Heart left ventricle (tissue), 16 donors: ENCODE data around the gene NOX5. TPM values are rescaled to one million over a fixed set of nuclear protein-coding genes. Genes with fewer than 3 reads are reported as not detected.

Experiments
- ATAC-seq, 4 donors: fragments of 200-7000 bp; cut with Tn5 transposase; one replicate each; pipeline ENCODE4 v1.9.1; 2020 to 2022; ENCODE audit warnings: moderate library complexity in 4 of 4, mild to moderate bottlenecking in 3 of 4, moderate number of reproducible peaks in 1 of 4
- DNase-seq, 5 donors: peaks; one replicate each; pipeline ENCODE4 v3.0.0-alpha.2; 2020
- H3K27ac ChIP-seq, 12 donors: fragments of 200-600 bp; sonication (generic) in 4 of 12; one replicate each; pipeline versions ENCODE4 v1.5.0 to v1.8.0; 2016 to 2022; ENCODE audit warnings: mild to moderate bottlenecking in 2 of 12
- H3K27me3 ChIP-seq, 9 donors: fragments of 200-600 bp; sonication (generic) in 2 of 9; one replicate each; pipeline versions ENCODE4 v1.5.1 to v1.8.0; 2016 to 2022; ENCODE audit warnings: mild to moderate bottlenecking in 3 of 9
- H3K36me3 ChIP-seq, 9 donors: fragments of 200-600 bp; sonication (generic) in 2 of 9; one replicate each; pipeline versions ENCODE4 v1.5.0 to v1.8.0; 2018 to 2022; ENCODE audit warnings: mild to moderate bottlenecking in 2 of 9
- H3K4me1 ChIP-seq, 12 donors: fragments of 200-600 bp; sonication (generic) in 4 of 12; one replicate each; pipeline versions ENCODE4 v1.5.0 to v1.8.0; 2016 to 2022; ENCODE audit warnings: mild to moderate bottlenecking in 3 of 12
- H3K4me3 ChIP-seq, 12 donors: fragments of 200-600 bp; sonication (generic) in 4 of 12; one replicate each; pipeline versions ENCODE4 v1.5.0 to v1.8.0; 2017 to 2022; ENCODE audit warnings: mild to moderate bottlenecking in 9 of 12, moderate library complexity in 4 of 12
- H3K9me3 ChIP-seq, 12 donors: fragments of 200-600 bp; sonication (generic) in 4 of 12; one replicate each; pipeline versions ENCODE4 v1.5.0 to v1.8.0; 2016 to 2022; ENCODE audit warnings: mild to moderate bottlenecking in 1 of 12
- CTCF ChIP-seq, 12 donors: fragments of 200-600 bp; sonication (generic) in 4 of 12; IDR thresholded peaks; one replicate each; pipeline versions ENCODE4 v1.5.0 to v1.8.0; 2018 to 2022; ENCODE audit warnings: antibody characterized with exemption in 12 of 12, mild to moderate bottlenecking in 5 of 12
- POLR2A ChIP-seq, 2 donors: fragments of 450-650 bp; IDR thresholded peaks; one replicate each; pipeline ENCODE4 v1.6.1; 2017; ENCODE audit warnings: antibody characterized with exemption in 2 of 2, mild to moderate bottlenecking in 2 of 2, moderate library complexity in 2 of 2
- WGBS, 4 donors: extraction: QIAGEN DNeasy Blood & Tissue Kit in 2 of 4; methylation state at CpG; one replicate each; pipeline versions ENCODE4 v1.1.5 to v1.1.7; 2013 to 2018; 5-methylcytosine and 5-hydroxymethylcytosine counted together
- intact Hi-C, 10 donors: fragments of 100-400 bp; cut with DNase I; formaldehyde crosslinking; loops; one replicate each; pipeline versions ENCODE4 v1.11.1 to v1.14.2; 2022
- polyA plus RNA-seq, 2 donors: library from polyadenylated mRNA; stranded (reverse); fragments of 200-250 nt; gene quantifications; one replicate each; pipeline ENCODE4 v1.2.3, GENCODE V29; 2013
- total RNA-seq, 9 donors: library from RNA; depleted of rRNA in 2 of 9; stranded (reverse); fragments of >200 nt in 2 of 9; fragmentation: NEBNext Ultra II Directional in 3 of 9; extraction: Animal tissue kit (Norgen Biotek cat#: 25700) in 3 of 9; gene quantifications; one replicate each; pipeline versions ENCODE4 v1.1.0 to v1.2.4, GENCODE V29; 2016 to 2023
- donor health status: ischemic (EF 13 %, LVEDD 7.1; RV severe dilation, severe dysfunction).
- donor health status: healthy with polysubstance abuse.
- donor health status: DM: no; HTN: yes; CAD: no.
- donor health status: DM: no; HTN: no; CAD: no.
- donor health status: ischemic (EF 25% LVEDD 6.9; RV normal size, moderate dysfunction).
- donor health status: ischemic (EF 25% LVEDD 5.7; RV mildly dilated, moderate dysfunction).
- donor health status: healthy.
- donor health status: DM: yes; HTN: yes; CAD: no.
- donor health status: ischemic (EF 35%, LVEDD 5.7; RV mildly dilated, moderate dysfunction).
- donor health status: nonischemic (EF 11% LVEDD 7.7; RV severe dilation, severe dysfunction).
- donor health status: DM: yes; HTN: yes; CAD: no.
- donor health status: PGD.
- donor health status: ischemic (EF 29% LVEDD 5.4; RV normal size, mild dysfunction).
- donor health status: nonischemic (EF 23%, LVEDD 6.1; RV moderate dilation, normal function).

The NOX5 gene
- total and polyA plus RNA-seq, 11 donors = 0.02 to 0.29 (median 0.04) TPM; not detected in 6

- Histone ChIP-seq H3K4me3 (no peak overlapping the region), H3K9me3 (no peaks in the 10 kb centered on the region), H3K27ac (no peak overlapping the region), H3K27me3 (no peaks in the 10 kb centered on the region), H3K36me3 (no peaks in the 10 kb centered on the region), H3K4me1 (no peaks in the 10 kb centered on the region)
- intact Hi-C loops = no loop called here
- DNase-seq (no peak), ATAC-seq (no peak)
- 74 to 82% (median 76%) methylated on average over 7 of the region's 7 CpGs for WGBS, 4 donors
- TF ChIP-seq POLR2A (IDR thresholded peaks at IDR 0.05) (no peak), CTCF (IDR thresholded peaks at IDR 0.05) (no peak)
These were observed 1.1 kb downstream of the NOX5 start for GRCh38 chr15:69015591-69015990.

- H3K27me3 ChIP-seq = no peaks in the 10 kb centered on the region
- H3K27ac ChIP-seq = no peak overlapping the region
- intact Hi-C loops = no loop called here
- H3K4me3 ChIP-seq = no peak overlapping the region
- H3K36me3 ChIP-seq = no peaks in the 10 kb centered on the region
- no peak for ATAC-seq
- TF ChIP-seq POLR2A (IDR thresholded peaks at IDR 0.05) = no peak
- no peak for TF ChIP-seq CTCF (IDR thresholded peaks at IDR 0.05)
- DNase-seq = no peak
- H3K4me1 ChIP-seq = no peaks in the 10 kb centered on the region
- 88 to 92% (median 90%) methylated on average over 5 of the region's 5 CpGs for WGBS, 4 donors
- no peaks in the 10 kb centered on the region for H3K9me3 ChIP-seq
These were observed 1.6 kb downstream of the NOX5 start for GRCh38 chr15:69016021-69016595.

- no peak overlapping the region for H3K4me3 ChIP-seq
- no peaks in the 10 kb centered on the region for H3K4me1 ChIP-seq
- no peaks in the 10 kb centered on the region for H3K9me3 ChIP-seq
- H3K36me3 ChIP-seq = no peaks in the 10 kb centered on the region
- H3K27ac ChIP-seq = no peak overlapping the region
- H3K27me3 ChIP-seq = no peaks in the 10 kb centered on the region
- ATAC-seq (no peak), DNase-seq (no peak)
- 83 to 90% (median 85%) methylated on average over 7 of the region's 7 CpGs for WGBS, 4 donors
- no peak for TF ChIP-seq CTCF (IDR thresholded peaks at IDR 0.05)
- no peak for TF ChIP-seq POLR2A (IDR thresholded peaks at IDR 0.05)
- intact Hi-C loops = no loop called here
These were observed 3.5 kb downstream of the NOX5 start for GRCh38 chr15:69017978-69018377.

GRCh38 chr15:69018951-69019350, 4.5 kb downstream of the NOX5 start:
- ATAC-seq = no peak
- WGBS, 4 donors = 81 to 87% (median 83%) methylated on average over 6 of the region's 6 CpGs
- no peaks in the 10 kb centered on the region for H3K36me3 ChIP-seq
- H3K9me3 ChIP-seq = no peaks in the 10 kb centered on the region
- H3K4me3 ChIP-seq = no peak overlapping the region
- intact Hi-C loops = no loop called here
- no peaks in the 10 kb centered on the region for H3K27me3 ChIP-seq
- DNase-seq = no peak
- no peaks in the 10 kb centered on the region for H3K4me1 ChIP-seq
- H3K27ac ChIP-seq = no peak overlapping the region
- TF ChIP-seq CTCF (IDR thresholded peaks at IDR 0.05) (no peak), POLR2A (IDR thresholded peaks at IDR 0.05) (no peak)
